Panc1 (cell line): ENCODE results near the gene MT1B. TPM values are rescaled to one million over a fixed set of nuclear protein-coding genes. Genes with fewer than 3 reads are reported as not detected.

Experiments used
- ATAC-seq: fragments of 200-7000 bp; cut with Tn5 transposase; 2 replicates; pipeline ENCODE4 v1.9.1; 2020; ENCODE audit warnings: mild to moderate bottlenecking, moderate library complexity
- BruUV-seq: library from RNA; stranded (reverse); fragments of 400-500 nt; replicated peaks from 2 replicates; lab custom pipeline; 2021; lab: Mats Ljungman, UMichigan
- CTCF ChIA-PET: fragments of 300-600 bp; sonication (Branson Sonifier 250); formaldehyde crosslinking; loops from one replicate; lab custom pipeline; 2022; ENCODE audit warnings: antibody characterized with exemption; lab: Charles Lee
- POLR2A ChIA-PET: fragments of 300-600 bp; sonication (Branson Sonifier 250); formaldehyde crosslinking; loops from one replicate; lab custom pipeline; 2022; ENCODE audit warnings: antibody characterized with exemption; lab: Charles Lee
- DNase-seq: peaks from one replicate; pipeline ENCODE4 v3.0.0-alpha.2; 2010; ENCODE audit warnings: low read depth, low spot score
- H3K27ac ChIP-seq: 2 replicates; pipeline ENCODE4 v1.5.1; 2011; ENCODE audit warnings: mild to moderate bottlenecking, low read length, inconsistent platforms
- H3K27me3 ChIP-seq: fragments of 200-500 bp; sonication (Bioruptor generic); 2 replicates; pipeline ENCODE4 v1.6.0; 2014; ENCODE audit warnings: low read length, inconsistent platforms; ENCODE audit not compliant: control insufficient read depth, insufficient read depth
- H3K36me3 ChIP-seq: fragments of 200-500 bp; sonication (Bioruptor generic); 2 replicates; pipeline ENCODE4 v1.5.1; 2014; ENCODE audit warnings: inconsistent platforms, mild to moderate bottlenecking, low read length, moderate library complexity; ENCODE audit not compliant: control insufficient read depth, insufficient read depth
- H3K4me1 ChIP-seq: 2 replicates; pipeline ENCODE4 v1.5.1; 2011; ENCODE audit warnings: inconsistent platforms, mild to moderate bottlenecking, low read length, moderate library complexity; ENCODE audit not compliant: control insufficient read depth, insufficient read depth
- H3K4me3 ChIP-seq, 2 experiments: 2 replicates each; pipeline ENCODE4 v1.5.1; 2011 to 2012; ENCODE audit warnings: low read depth in 2 of 2, low read length in 2 of 2, mild to moderate bottlenecking in 2 of 2, inconsistent platforms in 1 of 2, moderate library complexity in 1 of 2
- H3K9me3 ChIP-seq: fragments of 200-500 bp; sonication (Bioruptor generic); 2 replicates; pipeline ENCODE4 v1.5.1; 2014; ENCODE audit warnings: low read depth, mild to moderate bottlenecking, inconsistent platforms, low read length, moderate library complexity; ENCODE audit not compliant: control insufficient read depth, insufficient read depth
- POLR2AphosphoS5 ChIP-seq: IDR thresholded peaks from 2 replicates; pipeline ENCODE4 v1.6.1; 2012; ENCODE audit warnings: mild to moderate bottlenecking, low read depth, low read length, moderate library complexity
- SIN3A ChIP-seq: IDR thresholded peaks from 2 replicates; pipeline ENCODE4 v1.6.1; 2012; ENCODE audit warnings: low read depth, mild to moderate bottlenecking, low read length, moderate library complexity, borderline replicate concordance; ENCODE audit not compliant: insufficient read depth
- TCF7L2 ChIP-seq: IDR thresholded peaks from 2 replicates; pipeline ENCODE4 v1.6.1; 2011; ENCODE audit warnings: mild to moderate bottlenecking, low read depth, low read length, inconsistent platforms
- in situ Hi-C: cut with HindIII; loops from 2 replicates; pipeline ENCODE4 v1.10.0; 2016; ENCODE audit warnings: low sequenced_read_pairs, low pct_unique_long_range_greater_than_20kb
- intact Hi-C: fragments of 100-400 bp; cut with micrococcal nuclease; formaldehyde crosslinking; loops from one replicate; pipeline ENCODE4 v1.10.0; 2022; ENCODE audit not compliant: unreplicated experiment
- total RNA-seq: library from RNA; stranded (reverse); gene quantifications from one replicate; pipeline ENCODE4 v1.2.1, GENCODE V29; 2021; ENCODE audit not compliant: unreplicated experiment
- TF ChIP-seq, protein P1 (sequence below), 2 experiments: IDR thresholded peaks; 2 replicates each; pipeline ENCODE4 v1.6.1; 2011 to 2012; ENCODE audit warnings: low read depth in 2 of 2, control low read depth in 1 of 2, low read length in 1 of 2, mild to moderate bottlenecking in 1 of 2, moderate library complexity in 1 of 2; ENCODE audit not compliant: insufficient read depth in 1 of 2
- TF ChIP-seq, protein P2 (sequence below): fragments of 450-650 bp; IDR thresholded peaks from 2 replicates; pipeline ENCODE4 v1.5.1; 2017; ENCODE audit warnings: mild to moderate bottlenecking

MT1B gene
- total RNA-seq, 1 experiment from 2014 or later, result not detected

DNA sequence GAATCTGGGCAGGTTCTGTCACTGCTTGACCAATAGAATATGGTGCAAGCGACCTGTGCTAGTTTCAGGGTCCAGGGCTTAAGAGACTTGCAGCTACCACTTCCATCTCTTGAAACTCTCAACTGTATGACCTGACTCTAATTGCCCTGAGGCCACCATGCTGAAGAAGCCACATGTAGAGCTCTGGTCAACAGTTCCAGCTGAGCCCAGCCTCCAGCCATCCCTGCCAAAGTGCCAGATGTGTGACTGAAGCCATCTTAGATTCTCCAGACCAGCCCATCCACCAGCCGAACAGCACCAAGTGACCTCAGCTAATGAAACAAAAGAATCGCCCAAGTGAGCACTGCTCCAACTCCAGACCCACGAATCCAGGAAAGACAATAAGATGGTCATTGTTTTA, 46.7 kb upstream of the MT1B start:
- BruUV-seq, result no TSS peak
- intact Hi-C loops, result loop anchor here (5.0 kb wide), 1 partner anchor 97 kb away; no protein-coding TSS in a partner anchor
- no peak for DNase-seq
- peaks cover 3% of the 10 kb centered on the region; the same call in 1 of the 2 replicates for H3K36me3 ChIP-seq
- no peak for ATAC-seq
- in situ Hi-C loops, result no loop called here
- H3K9me3 ChIP-seq, result no peaks in the 10 kb centered on the region
- CTCF ChIA-PET, result no interaction called here
- peaks cover 33% of the 10 kb centered on the region for H3K4me1 ChIP-seq
- no peaks in the 10 kb centered on the region for H3K27me3 ChIP-seq
- no peak for TF ChIP-seq POLR2AphosphoS5
- TF ChIP-seq, protein P1, sequence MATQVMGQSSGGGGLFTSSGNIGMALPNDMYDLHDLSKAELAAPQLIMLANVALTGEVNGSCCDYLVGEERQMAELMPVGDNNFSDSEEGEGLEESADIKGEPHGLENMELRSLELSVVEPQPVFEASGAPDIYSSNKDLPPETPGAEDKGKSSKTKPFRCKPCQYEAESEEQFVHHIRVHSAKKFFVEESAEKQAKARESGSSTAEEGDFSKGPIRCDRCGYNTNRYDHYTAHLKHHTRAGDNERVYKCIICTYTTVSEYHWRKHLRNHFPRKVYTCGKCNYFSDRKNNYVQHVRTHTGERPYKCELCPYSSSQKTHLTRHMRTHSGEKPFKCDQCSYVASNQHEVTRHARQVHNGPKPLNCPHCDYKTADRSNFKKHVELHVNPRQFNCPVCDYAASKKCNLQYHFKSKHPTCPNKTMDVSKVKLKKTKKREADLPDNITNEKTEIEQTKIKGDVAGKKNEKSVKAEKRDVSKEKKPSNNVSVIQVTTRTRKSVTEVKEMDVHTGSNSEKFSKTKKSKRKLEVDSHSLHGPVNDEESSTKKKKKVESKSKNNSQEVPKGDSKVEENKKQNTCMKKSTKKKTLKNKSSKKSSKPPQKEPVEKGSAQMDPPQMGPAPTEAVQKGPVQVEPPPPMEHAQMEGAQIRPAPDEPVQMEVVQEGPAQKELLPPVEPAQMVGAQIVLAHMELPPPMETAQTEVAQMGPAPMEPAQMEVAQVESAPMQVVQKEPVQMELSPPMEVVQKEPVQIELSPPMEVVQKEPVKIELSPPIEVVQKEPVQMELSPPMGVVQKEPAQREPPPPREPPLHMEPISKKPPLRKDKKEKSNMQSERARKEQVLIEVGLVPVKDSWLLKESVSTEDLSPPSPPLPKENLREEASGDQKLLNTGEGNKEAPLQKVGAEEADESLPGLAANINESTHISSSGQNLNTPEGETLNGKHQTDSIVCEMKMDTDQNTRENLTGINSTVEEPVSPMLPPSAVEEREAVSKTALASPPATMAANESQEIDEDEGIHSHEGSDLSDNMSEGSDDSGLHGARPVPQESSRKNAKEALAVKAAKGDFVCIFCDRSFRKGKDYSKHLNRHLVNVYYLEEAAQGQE (IDR thresholded peaks at IDR 0.05; ENCODE audit: insufficient read depth in 1 of 2, low read depth in 2 of 2, low read length in 1 of 2), result no peak
- TF ChIP-seq, protein P2, sequence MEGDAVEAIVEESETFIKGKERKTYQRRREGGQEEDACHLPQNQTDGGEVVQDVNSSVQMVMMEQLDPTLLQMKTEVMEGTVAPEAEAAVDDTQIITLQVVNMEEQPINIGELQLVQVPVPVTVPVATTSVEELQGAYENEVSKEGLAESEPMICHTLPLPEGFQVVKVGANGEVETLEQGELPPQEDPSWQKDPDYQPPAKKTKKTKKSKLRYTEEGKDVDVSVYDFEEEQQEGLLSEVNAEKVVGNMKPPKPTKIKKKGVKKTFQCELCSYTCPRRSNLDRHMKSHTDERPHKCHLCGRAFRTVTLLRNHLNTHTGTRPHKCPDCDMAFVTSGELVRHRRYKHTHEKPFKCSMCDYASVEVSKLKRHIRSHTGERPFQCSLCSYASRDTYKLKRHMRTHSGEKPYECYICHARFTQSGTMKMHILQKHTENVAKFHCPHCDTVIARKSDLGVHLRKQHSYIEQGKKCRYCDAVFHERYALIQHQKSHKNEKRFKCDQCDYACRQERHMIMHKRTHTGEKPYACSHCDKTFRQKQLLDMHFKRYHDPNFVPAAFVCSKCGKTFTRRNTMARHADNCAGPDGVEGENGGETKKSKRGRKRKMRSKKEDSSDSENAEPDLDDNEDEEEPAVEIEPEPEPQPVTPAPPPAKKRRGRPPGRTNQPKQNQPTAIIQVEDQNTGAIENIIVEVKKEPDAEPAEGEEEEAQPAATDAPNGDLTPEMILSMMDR, result no peak
- no peak for TF ChIP-seq SIN3A
- no peak for TF ChIP-seq TCF7L2
- POLR2A ChIA-PET, result interaction anchor here (1.5 kb wide), 1 partner anchor 13 kb away, joined by 3 read pairs; no protein-coding TSS in a partner anchor
- H3K27ac ChIP-seq, result peak overlapping the region; percentile 95; the same call in 1 of the 2 replicates
- H3K4me3 ChIP-seq, result no peak overlapping the region

DNA sequence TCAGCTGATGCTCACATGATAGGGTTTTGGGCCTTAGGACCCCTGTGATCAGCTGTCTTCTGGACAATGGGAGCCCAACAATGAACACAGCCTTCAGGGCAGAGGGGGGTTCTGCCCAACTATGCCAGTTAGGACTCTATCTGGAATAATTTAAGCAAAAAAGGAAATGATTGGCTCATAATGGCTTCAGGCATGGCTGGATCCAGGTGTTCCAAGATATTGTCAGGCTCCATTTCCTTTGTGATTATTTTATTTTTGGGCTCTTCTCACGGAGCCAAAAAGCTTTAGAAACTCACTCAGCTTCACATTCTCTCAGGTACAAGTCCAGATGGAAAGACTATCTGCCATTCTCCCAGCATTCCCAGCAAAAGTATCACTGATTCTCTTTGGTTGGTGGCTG, 46.2 kb upstream of the MT1B start:
- TF ChIP-seq POLR2AphosphoS5, result no peak
- TF ChIP-seq TCF7L2, result no peak
- TF ChIP-seq, protein P2, result no peak
- TF ChIP-seq, protein P1 (IDR thresholded peaks at IDR 0.05; ENCODE audit: insufficient read depth in 1 of 2, low read depth in 2 of 2, low read length in 1 of 2), result no peak
- TF ChIP-seq SIN3A, result no peak
- H3K27ac ChIP-seq, result peak overlapping the region; percentile 95
- H3K4me1 ChIP-seq, result peaks cover 38% of the 10 kb centered on the region
- H3K36me3 ChIP-seq, result peaks cover 3% of the 10 kb centered on the region; the same call in 1 of the 2 replicates
- no peak for ATAC-seq
- in situ Hi-C loops, result no loop called here
- CTCF ChIA-PET, result no interaction called here
- intact Hi-C loops, result loop anchor here (5.0 kb wide), 1 partner anchor 97 kb away; no protein-coding TSS in a partner anchor
- no peak overlapping the region for H3K4me3 ChIP-seq
- no peaks in the 10 kb centered on the region for H3K27me3 ChIP-seq
- DNase-seq, result no peak
- BruUV-seq, result no TSS peak
- H3K9me3 ChIP-seq, result no peaks in the 10 kb centered on the region
- POLR2A ChIA-PET, result interaction anchor here (1.5 kb wide), 1 partner anchor 12 kb away, joined by 3 read pairs; no protein-coding TSS in a partner anchor
